Kidney epithelial cell (primary cell): Measurements from ENCODE around the gene FPR2. TPM values are rescaled to one million over a fixed set of nuclear protein-coding genes. Genes with fewer than 3 reads are reported as not detected.
A peak's percentile ranks its signal among the peaks of the same experiment; 100 is the strongest.
"Not testable (repeated sequence)": the region's sequence is repeated elsewhere in the genome, so short reads cannot be mapped to it uniquely, and the experiment has no call there.

Experiments used
- DNase-seq: peaks from one replicate; pipeline ENCODE4 v3.0.0-alpha.2; 2010; ENCODE audit warnings: low read depth
- H3K27me3 ChIP-seq: 2 replicates; pipeline ENCODE4 v1.6.0; 2011; ENCODE audit warnings: low read length; ENCODE audit not compliant: control insufficient read depth, insufficient read depth
- H3K36me3 ChIP-seq: 2 replicates; pipeline ENCODE4 v1.5.1; 2011; ENCODE audit warnings: low read length; ENCODE audit not compliant: control insufficient read depth, insufficient read depth
- H3K4me3 ChIP-seq: 2 replicates; pipeline ENCODE4 v1.5.1; 2011; ENCODE audit warnings: low read depth, mild to moderate bottlenecking, control low read depth, low read length
- total RNA-seq: library from RNA; depleted of rRNA; stranded (reverse); fragments of >200 nt; gene quantifications from 2 replicates; pipeline ENCODE4 v1.2.3, GENCODE V29; 2015
- TF ChIP-seq, protein P1 (sequence below): IDR thresholded peaks from 2 replicates; pipeline ENCODE4 v1.5.1; 2011; ENCODE audit warnings: mild to moderate bottlenecking, moderate library complexity, low read length, control low read depth, inconsistent platforms; ENCODE audit not compliant: insufficient read depth, poor library complexity, severe bottlenecking

The FPR2 gene
- total RNA-seq, 1 donor from 2014 or later = not detected

DNA sequence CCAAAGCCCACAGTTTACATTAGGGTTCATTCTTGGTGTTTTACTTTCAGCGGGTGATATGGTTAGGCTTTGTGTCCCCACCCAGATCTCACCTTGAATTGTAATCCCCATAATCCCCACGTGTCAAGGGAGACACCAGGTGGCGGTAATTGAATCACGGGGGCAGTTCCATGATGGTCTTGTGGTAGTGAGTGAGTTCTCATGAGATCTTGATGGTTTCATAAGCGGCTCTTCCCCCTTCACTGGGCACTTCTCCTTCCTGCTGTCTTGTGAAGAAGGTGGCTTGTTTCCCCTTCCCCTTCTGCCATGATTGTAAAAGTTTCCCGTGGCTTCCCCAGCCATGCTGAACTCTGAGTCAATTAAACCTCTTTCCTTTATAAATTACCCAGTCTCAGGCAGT is 12.0 kb downstream of the FPR2 start:
- H3K4me3 ChIP-seq = no peak overlapping the region
- TF ChIP-seq, protein P1, sequence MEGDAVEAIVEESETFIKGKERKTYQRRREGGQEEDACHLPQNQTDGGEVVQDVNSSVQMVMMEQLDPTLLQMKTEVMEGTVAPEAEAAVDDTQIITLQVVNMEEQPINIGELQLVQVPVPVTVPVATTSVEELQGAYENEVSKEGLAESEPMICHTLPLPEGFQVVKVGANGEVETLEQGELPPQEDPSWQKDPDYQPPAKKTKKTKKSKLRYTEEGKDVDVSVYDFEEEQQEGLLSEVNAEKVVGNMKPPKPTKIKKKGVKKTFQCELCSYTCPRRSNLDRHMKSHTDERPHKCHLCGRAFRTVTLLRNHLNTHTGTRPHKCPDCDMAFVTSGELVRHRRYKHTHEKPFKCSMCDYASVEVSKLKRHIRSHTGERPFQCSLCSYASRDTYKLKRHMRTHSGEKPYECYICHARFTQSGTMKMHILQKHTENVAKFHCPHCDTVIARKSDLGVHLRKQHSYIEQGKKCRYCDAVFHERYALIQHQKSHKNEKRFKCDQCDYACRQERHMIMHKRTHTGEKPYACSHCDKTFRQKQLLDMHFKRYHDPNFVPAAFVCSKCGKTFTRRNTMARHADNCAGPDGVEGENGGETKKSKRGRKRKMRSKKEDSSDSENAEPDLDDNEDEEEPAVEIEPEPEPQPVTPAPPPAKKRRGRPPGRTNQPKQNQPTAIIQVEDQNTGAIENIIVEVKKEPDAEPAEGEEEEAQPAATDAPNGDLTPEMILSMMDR = no peak
- no peaks in the 10 kb centered on the region for H3K27me3 ChIP-seq
- no peak for DNase-seq
- H3K36me3 ChIP-seq = no peaks in the 10 kb centered on the region

DNA sequence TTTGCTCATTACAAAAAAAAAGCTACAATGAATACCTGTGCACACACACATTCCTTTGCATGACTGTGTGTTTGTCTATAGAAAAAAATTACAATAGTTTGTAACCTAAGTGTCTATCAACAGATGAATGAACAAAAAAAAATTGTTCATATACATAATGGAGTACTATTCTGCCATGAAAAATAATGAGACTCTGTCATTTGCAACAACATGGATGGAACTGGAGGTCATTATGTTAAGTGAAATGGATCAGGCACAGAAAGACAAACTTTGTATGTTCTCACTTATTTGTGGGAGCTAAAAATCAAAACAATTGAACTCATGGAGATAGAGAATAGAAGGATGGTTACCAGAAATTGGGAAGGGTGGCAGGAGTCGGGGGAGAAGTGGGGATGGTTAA is 15.6 kb downstream of the FPR2 start:
- H3K4me3 ChIP-seq, DNase-seq, H3K27me3 ChIP-seq, H3K36me3 ChIP-seq: not testable (repeated sequence)

DNA sequence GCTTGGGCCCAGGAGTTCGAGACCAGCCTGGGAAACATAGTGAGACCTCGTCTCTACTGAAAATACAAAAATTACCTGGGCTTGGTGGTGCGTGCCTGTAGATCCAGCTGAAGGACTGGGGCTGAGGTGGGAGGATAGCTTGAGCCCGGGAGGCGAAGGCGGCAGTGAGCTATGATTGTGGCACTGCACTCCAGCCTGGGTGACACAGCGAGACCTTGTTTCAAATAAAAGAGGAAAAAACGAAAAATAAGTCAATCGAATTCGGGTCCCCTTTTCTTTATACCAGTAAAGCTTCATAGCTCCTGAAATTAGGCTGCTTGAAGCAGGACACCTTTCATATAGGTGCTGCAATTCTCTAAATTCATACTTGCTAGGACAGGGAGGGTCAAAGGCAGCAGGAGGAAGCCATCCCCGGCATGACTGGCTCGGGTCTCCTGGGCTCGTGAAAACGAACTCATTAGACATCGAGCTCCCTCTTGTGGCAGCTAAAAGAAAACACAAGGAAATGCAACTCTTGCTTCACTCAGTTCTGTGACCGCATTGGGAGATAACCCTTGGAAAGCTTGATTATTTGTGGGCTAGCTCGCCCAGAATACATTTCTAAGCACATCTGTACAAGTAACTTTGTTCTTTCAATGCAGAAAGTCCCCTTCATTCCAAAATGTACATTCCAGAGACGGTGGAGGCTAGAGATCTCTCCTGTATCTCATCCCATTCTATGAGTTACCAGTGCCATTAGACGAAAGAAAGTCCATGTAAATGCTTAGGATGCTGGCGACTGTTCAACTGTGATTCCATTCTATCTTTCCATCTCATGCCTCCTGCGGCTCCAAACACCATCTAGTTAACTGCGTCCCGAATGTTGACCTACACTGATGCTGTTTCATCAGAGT is 16.8 kb downstream of the FPR2 start:
- H3K4me3 ChIP-seq = no peak overlapping the region
- TF ChIP-seq, protein P1 = peak; percentile 67
- peak; percentile 32 for DNase-seq
- no peaks in the 10 kb centered on the region for H3K27me3 ChIP-seq
- no peaks in the 10 kb centered on the region for H3K36me3 ChIP-seq

DNA sequence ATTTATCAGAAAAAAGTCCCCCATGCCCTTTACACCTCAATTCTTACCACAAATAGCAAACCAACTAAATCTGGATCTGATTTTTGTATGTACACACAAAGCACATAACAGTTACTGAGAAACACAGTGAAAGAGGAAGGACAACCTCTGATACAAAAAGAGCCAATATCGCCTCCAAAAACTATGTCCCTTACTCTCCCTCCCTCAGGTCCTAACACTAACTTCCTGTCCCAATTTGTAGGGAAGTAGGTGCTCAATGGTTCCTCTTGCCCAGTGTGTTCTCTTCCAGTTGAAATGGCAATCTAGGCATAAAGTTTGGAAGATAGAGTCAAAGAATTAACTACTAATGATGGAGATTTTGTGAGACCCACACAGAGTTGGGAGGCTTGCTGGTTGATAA is 18.2 kb downstream of the FPR2 start:
- Histone ChIP-seq H3K4me3 (no peak overlapping the region), H3K36me3 (no peaks in the 10 kb centered on the region), H3K27me3 (no peaks in the 10 kb centered on the region)
- no peak for DNase-seq
- TF ChIP-seq, protein P1 = no peak

DNA sequence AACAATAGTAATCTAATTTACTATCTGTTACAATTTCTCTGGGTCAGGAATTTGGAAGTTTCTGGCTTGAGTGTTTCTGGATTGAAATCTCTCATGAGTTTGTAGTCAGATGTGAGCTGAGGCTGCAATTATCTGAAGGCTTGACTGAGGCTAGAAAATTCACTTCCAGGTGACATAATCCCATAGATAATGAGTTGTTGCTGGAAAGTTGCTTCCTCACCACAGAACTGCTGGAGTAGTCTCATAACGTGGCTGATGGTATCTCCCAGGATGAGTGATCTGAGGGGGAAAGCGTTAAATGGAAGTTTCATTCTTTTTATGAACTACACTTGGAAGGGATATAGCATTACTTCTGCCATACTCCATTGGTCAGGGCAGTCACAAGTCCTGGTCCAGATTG is 18.7 kb downstream of the FPR2 start:
- TF ChIP-seq, protein P1 = no peak
- DNase-seq = no peak
- Histone ChIP-seq H3K36me3 (no peaks in the 10 kb centered on the region), H3K27me3 (no peaks in the 10 kb centered on the region), H3K4me3 (no peak overlapping the region)

DNA sequence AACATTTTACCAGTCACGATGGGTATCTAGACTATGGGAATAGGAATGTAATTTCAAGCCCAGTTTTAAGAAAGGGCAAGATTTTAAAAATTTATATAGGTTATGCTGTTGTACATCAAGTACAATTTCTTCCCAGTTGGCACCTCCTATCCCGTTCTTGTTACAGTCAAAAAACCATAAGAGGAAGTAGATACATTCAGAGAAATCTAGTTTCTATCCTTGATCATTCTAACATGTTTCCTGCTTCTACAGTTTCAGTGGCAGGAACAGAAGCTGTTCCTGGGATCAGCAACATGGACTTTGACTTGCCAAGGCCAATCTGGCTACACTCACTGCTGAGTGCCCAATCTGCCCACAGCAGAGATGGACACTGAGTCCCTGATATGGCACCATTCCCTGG is 19.3 kb downstream of the FPR2 start:
- no peaks in the 10 kb centered on the region for H3K27me3 ChIP-seq
- no peak overlapping the region for H3K4me3 ChIP-seq
- TF ChIP-seq, protein P1 = no peak
- H3K36me3 ChIP-seq = no peaks in the 10 kb centered on the region
- no peak for DNase-seq
